Adrenal gland (tissue), 5 donors: ENCODE results near the gene ENTR1.

Experiments
- CTCF ChIP-seq, 6 experiments: fragments of 450-650 bp in 4 of 6; fragments of 200-600 bp in 2 of 6; sonication (generic) in 1 of 6; IDR thresholded peaks; 1 replicate in 5 of 6; 2 replicates in 1 of 6; pipeline versions ENCODE4 v1.5.1 to v1.8.0; 2016 to 2021; ENCODE audit warnings: antibody characterized with exemption in 6 of 6, mild to moderate bottlenecking in 2 of 6, moderate library complexity in 1 of 6
- POLR2A ChIP-seq, 2 donors: fragments of 450-650 bp; IDR thresholded peaks; one replicate each; pipeline ENCODE4 v1.6.1; 2017; ENCODE audit warnings: antibody characterized with exemption in 2 of 2, mild to moderate bottlenecking in 2 of 2, moderate library complexity in 1 of 2
- donor health status: DM: no; HTN: no; CAD: no.

DNA sequence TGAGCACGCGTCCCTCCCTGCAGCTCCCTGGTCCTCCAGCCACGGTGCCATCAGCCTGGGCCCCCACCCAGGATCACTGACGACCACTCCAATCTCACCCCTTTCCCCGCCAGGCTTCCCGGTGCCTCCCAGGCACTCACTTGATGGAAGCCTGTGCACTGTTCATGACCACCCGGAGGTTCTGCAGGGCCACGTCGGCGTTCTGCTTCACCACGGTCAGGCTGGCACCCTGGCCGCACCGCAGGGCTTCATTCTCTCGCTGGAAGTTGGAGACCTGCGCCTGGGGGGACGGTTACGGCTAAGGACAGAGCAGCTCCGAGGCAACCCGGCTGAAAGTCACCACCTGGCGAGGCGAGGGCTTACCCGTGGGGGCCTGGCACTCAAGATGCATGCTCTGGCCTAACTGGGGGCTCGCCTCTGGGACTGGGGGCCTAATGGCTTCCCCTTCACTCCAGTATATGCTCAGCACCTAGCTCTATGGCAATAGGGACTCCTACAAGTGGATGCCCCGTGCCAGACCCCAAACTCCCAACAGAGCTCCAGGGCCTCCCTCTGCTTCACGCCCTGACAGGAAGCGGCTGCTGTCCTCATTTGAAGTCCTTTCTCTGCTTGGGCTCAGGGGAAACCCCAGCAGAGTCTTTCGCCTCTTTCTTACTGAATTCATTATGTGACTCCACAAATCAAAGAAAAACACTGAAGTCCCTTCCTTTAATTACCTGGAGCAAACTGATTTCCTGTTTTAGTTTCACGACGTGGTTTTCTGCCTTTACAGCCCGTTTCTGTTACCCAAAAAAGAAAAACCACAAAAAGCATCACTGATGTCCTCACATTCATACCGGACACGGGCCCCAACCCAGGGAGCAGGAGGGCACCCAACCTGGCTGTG, 6.3 kb downstream of the ENTR1 start:
- TF ChIP-seq CTCF (IDR thresholded peaks at IDR 0.05) (no peak), POLR2A (IDR thresholded peaks at IDR 0.05) (no peak)
